HG02759 (cell line): ENCODE results near the gene CPXM2.

ENCODE experiments used
- ATAC-seq: cut with Tn5 transposase; IDR thresholded peaks from one replicate; pipeline ENCODE4 v1.9.1; 2021; ENCODE audit warnings: mild to moderate bottlenecking, moderate library complexity; ENCODE audit not compliant: unreplicated experiment

CPXM2 gene

DNA sequence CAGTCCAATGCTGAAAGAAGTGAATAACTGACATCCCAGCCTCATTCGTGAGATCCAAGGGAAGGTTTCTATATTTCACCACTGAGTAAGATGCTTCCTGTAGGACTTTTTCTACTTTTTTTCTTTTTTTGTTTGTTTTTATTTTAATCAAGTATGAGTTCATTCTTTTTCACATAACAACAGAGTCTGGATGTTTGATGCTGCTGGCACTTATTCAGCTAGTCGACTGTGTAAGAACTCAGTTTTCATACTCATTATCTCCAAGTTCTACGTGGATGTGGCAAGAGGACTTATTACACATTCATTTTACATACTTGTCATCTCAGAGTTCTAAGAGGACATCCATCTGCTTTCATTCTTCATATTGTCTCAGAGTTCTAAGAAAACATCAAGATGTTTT is 86.9 kb downstream of the CPXM2 start:
- ATAC-seq = no peak

DNA sequence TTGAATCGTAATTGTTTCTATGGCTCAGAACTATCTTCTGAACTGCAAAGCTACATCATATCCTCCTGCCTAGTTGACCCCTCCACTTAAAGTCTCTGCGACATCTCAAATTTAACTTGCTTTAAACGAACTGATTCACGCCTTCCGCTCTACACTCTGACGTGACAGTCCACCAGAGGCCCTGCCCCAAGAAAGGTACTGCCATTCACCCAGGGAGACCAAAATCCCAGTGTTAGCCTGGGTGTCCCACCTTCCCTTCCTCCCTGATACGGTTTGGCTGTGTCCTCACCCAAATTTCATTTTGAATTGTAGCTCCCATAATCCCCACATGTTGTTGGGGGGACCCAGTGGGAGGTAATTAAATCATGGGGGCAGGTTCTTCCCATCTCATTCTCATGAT is 90.8 kb downstream of the CPXM2 start:
- ATAC-seq = no peak

DNA sequence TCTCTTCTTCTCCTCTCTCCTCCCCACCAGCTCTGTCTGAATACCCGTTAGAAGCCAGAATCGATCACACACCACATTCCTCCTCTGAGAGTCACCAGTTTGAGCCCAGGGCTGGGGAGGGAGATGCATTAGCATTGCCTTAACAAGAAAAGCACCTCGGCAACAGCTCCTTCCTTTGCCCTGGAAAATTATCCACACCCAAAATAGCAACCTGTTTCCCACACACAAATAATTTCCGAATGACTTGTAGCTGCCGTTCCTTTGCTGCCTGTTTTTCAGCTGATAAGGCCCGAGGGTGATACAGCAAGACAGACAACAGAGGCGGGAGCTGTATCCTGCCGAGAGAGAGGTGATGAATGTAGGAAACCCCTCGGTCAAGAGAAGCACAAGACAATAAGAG is 91.3 kb downstream of the CPXM2 start:
- ATAC-seq = no peak

DNA sequence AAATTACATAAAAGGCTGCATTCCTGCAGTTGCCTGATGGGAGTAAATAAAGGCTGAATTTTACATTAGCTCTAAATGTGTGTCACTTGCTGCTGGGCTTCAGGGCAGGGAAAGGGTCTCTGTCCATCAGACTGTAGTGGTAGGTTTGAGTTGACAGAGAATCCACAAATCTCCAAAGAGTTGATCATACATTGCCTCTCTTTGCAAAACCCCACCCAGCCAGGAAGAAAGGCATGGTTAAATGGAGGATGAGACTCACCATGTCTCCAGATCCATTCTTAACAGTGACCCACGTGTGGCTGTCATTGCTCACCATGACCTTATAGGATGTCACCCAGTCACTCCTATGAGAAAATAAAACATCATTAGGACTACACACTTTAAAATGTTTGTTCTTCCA is 92.8 kb downstream of the CPXM2 start:
- ATAC-seq = no peak

DNA sequence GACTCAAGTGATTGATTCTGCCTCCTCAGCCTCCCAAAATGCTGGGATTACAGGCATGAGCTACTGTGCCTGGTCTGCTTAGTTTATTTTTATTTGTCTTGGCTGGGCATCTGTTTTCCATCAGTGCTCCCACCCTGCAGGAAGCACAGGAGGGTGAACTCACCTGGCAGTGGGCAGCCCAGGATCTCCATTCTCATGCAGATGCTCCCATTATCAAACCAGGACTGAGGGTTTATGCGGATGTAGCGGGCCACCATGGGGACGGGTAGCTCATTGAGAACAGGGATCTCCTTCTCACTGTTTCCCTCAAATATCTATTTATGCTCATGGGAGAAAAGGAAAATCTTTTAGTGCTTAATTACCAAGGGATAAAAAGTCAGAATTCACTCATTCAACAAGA is 93.8 kb downstream of the CPXM2 start:
- no peak for ATAC-seq

DNA sequence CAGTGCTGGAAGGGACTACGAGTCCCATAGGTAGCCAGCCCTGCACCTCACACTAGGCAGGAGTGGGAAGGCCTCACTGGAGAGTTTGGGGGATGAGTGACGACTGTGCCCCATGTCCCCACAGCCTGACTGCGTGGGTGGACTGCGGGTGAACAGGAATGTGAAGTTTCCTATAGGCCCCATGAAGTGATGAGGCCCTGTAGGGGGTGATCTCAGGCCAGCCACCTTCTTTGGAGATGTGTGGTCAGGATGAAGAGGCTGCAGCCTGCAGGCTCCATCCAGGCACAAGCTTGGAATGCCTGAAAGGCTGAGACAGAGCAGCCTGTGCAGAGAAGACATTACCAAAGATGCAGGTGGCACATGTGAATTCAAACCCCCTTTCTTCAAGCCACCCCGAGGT is 94.9 kb downstream of the CPXM2 start:
- ATAC-seq = no peak

DNA sequence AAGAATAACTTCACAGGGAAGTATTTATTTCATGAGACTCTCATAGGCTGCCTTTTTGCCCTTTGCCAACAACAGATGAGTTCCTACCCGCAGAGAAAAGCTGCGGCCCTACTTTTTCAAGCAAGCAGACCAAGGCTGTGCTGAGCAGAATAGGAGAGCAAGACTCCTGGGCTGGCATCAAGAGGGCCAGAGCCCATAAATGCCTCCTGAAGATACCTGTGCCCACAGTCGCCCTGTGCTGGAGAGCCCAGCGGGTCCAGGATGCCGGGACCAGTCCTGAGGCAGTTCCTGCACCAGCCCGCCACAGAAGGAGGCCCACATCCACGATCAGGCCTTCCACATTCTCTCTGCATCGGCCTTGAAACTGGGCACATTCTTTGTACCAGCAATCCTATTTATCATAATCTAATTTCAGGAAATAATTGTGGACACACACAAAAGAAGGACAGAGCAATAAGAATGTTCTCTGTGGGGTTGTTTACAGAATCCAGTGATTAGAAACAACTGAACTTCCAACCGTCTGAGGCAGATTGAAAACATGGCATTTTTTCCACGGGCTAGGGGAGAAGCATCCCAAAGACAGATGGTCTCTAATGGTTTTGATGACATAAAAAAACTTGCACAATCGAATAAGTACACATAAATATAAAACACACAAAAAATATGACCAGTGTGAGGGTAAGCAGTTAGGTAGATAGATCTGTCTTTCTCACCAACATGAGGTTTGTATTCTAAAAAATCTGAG is 95.6 kb downstream of the CPXM2 start:
- no peak for ATAC-seq

DNA sequence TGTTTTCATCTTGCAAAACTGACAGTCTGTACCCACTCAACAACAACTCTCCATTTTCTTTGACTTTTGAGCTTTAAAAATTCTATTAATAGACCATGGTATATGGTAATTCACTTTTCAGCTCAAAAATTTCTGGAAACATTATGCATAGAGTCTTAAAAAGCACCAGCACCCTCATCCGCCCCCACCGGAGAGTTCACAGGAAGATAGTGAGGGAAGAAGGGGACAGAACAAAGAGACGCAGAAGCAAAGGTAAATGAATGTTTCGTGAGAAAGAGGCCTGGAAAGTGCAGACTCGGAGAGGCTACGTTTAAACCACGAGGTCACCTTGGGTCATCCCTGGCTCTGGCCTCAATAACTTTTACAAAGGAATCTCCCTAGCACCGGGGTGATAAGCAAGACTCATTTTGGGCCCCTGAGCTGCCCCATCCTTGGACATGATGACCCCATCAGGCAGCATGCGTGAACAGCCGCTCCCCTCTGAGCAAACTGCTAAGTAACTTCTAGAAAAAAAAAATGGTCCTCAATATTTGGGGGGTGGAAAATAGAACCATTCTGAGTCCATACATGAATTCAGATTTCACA is 96.3 kb downstream of the CPXM2 start:
- no peak for ATAC-seq

DNA sequence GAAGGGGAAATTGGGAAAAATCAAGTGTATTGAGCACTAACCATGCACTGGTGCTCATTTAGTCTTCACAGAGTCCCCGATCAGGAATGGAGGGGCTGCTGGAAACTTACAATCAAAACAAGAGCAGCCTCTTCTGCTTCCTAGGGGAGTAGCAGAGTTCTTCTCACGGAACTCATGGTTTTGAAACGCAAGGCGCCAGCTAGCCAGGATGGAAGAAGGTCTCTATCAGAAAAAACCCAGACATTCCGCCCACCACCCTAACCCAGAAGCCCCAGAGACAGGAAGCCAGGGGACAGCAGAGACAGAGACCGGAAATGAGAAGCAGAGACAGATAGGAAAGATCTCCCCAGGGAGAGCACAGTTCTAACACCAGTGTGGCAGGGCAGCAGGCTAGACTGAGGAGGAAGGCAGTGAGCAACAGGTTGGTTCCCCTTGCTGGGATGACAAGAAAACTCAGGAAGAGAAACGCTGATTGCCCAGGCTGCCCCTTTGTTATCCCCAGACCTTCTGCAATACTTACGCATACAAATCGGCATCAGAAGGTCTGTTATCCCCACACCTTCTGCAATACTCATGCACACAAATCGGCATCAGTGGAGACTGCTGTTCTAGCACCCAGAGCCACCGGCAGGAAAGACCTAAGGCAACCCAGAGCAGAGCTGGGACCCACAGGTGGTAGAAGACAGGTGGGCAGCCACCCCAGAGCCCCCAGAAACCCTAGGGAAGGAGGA is 99.2 kb downstream of the CPXM2 start:
- no peak for ATAC-seq

DNA sequence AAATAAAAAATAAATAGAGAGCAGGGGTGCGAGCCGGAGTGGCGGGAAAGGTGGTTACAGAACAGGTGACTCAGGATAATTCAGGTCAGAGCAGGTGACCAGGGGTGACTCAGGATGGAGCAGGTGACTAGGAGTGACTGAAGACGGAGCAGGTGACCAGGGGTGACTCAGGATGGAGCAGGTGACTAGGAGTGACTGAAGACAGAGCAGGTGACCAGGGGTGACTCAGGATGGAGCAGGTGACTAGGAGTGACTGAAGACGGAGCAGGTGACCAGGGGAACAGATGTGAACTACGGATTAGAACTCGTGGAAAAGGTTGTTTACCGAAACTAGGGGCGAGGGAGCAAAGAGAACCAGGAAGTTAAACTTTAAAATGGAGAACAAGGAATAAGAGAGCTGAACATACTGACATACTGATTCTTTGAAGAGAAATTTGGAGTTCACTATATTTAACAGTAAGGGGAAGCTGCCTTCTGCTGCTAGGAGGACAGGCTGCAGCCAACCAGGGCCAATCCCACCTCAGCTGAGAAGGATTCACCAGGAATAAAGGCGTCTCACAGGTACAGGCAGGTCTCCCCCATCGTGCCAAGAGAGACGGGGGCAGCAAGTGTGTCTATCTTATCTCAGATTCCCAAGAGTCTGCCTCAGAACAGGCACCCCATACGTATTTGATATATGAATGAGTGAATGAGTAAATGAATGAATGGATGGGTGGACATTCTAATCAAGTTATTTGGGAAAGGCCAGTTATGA is 101.3 kb downstream of the CPXM2 start:
- no peak for ATAC-seq

DNA sequence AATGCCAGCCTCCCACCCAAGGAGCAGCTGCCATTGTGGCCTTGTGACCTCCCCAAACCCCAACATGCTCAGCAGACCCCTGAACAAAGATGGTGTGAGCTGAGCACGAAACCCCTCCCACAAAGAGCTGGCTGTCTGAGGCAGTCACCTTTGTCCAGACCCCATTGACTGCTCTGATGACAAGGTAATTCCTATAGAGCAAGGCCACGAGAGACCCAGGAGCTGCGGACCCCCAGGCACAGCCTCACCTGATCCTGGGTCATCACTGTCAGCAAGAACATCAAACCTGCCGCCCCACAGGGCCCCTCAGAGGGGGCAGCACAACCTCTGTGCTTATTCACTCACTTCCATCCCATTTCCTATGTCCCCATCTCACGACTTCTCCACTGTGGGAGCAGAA is 102.6 kb downstream of the CPXM2 start:
- ATAC-seq = no peak

DNA sequence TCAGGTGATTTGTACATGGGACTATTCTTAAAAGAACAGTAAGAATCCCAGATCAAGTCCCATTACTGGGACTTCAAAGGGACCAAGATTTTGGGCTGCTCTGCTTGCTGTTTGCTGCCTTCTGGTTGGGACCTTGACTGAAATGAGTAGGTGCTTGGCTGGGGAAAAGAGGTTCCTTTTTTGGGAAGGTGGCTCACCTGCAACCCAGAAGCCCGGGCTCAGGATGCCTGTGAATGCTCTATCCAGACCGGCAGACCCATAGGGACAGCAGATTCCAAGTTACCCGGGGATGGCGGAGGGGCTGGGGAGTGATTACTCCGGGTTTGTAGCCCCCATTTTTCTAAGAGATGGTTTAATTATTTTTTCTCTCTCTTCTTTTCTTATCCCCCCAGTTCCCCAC is 104.0 kb downstream of the CPXM2 start:
- ATAC-seq = no peak

DNA sequence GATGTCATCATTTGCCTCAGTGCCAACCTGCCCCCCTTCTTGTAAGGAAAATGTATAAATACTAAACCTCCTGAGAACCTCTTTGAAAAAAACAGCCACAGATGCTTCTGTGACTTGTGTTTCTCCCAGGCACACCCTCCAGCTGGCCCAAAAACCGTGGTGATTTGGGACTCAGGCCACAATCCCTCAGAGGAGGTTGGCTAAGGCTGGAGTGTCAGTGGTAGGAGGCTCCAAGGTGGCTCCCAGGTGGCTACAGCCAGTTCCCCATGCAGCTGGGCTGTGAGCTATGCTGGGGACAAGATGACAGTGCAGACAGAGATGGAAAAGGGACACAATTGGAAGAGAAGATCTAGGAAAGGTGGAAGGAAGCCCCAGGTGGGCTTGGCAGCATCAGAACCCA is 104.7 kb downstream of the CPXM2 start:
- no peak for ATAC-seq

DNA sequence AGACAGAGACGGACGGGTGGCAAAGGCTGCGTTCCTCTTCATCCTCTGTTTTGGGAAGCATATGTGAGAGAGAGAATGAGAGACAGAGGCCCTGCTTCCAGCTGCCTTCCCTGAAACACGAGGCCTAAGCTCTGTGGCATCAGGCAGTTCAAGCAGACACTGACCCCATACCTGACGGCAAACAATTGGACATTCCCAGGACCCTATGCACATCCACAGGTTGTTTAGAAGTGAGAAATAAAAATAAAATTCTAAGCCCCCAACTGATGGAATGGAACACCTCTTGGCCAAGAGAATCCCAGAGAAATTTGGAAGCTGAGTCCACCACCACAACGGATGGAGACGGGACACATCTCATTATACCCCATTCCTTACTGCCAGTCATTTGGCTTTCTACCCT is 105.3 kb downstream of the CPXM2 start:
- ATAC-seq = no peak

DNA sequence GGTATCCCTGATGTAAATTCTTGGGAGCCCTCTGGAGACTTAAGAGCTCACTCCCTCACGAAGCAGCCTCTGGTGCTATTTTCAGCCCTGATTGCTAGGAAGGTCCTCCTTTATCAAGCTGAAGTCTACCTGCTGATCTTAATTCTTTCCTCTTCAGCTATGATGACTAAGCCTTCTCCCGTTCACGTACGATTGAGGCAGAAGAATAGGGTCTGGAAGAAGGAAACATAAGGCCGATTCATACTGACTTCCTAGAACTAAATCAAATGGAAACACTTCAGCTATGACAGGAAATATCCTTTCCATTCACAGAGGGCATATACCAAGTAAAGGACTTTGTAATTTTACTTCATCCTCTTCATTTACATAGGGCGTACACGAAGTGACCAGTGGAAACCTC is 107.0 kb downstream of the CPXM2 start:
- no peak for ATAC-seq

DNA sequence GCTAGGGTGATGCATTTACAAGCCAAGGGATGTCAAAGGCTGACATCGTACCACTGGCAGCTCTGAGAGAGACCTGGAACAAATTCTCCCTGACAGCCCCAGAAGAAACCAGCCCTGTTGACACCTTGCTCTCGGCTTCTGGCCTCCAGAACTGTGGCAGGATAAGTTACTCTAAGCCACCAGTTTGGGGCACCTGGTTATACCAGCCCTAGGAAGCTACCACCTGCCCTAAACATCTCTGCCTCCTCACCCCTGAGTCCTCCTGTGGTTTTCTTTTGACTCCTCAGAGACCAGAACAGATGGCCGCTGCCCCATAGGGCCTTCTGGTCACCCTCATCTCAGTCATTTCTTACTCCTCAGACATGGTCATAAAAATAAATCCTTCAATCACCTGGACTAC is 107.4 kb downstream of the CPXM2 start:
- no peak for ATAC-seq

DNA sequence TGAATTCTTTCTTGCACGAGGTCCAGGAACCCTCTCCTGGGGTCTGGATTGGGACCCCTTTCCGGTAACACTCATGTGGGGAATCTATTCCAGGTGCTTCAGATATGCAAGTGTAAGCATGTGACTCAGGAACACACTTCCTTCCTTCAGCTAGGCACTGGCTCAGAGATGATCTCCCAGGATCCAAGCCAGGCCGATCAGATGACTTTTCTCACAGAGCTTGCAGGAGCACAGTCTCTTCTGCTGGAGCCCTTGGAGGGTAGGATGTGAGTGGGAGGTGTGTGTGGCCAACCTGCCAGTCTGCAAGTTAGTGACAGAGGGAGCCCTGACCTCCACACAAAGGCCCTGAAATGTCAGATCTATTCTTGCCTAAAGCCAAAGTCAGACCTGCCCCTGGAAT is 108.3 kb downstream of the CPXM2 start:
- no peak for ATAC-seq

DNA sequence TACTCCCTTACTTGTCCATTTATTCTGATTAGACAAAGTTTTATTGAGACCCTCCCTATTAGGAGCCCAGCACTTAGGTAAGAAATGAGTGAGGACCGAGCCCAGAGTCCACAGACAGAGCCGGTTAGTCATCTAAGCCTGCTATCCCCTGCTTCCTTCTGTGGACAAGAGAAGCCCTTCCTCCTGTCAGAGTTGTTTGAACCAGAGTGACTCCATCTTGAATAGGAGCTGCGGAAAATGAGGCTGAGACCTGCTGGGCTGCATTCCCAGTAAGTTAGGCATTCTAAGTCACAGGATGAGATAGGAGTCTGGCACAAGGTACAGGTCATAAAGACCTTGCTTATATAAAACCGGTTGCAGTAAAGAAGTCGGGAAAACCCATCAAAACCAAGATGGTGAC is 109.1 kb downstream of the CPXM2 start:
- ATAC-seq = no peak

DNA sequence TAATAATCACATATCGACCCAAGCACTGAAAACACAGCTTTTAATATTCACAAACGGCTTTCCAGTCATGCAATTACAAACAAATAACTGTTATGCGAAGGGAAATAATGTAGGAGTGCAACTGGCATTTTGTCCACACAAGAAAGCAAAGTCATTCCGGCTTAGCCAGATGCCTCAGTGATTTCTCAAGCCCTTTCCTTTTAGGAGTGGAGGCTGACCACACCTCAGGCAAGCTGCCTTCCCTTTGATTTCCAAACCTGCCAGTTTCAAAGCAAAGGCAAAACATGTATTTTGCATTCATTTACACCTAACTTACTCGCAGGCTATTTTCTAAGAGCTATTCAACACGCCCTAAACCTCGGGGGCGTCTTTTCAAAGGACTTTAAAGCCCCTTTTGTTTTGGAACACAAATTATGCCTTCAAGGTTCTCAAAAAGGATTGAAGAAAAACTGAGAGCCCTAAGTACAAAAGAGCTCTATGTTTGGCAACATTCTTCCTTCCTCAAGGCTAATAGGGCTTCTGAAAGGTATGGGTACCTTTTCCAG is 109.6 kb downstream of the CPXM2 start:
- ATAC-seq = no peak

DNA sequence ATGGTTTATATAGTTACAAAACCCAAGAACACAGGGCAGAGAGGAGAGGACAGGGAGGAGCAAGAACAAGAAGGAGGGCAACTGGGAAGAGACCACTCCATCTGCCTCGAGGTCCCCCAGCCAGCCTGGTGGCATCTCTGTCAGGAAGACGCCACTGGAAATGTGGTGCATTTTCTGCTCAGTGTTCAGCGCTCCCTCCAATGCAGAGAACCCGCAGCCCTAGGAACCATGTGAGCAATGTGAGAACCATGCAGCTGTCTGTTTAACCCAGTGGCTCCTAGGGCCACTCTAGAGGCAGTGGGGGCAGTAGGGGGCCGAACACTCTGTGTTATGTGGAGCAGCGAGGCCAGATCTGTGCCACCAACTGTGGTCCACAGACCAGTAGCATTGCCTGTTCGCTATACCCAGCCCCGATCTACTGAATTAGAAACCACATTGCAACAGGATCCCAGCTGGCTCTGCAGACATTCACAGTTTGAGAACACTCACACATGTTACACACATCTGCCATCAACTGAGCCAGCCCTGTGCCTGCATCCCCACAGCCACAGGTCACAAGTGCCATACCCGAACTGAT is 110.2 kb downstream of the CPXM2 start:
- no peak for ATAC-seq
